Karpas-422 (cell line): Measurements from ENCODE around the gene AP2M1. TPM values are rescaled to one million over a fixed set of nuclear protein-coding genes. Genes with fewer than 3 reads are reported as not detected.

Experiments used
- total RNA-seq: library from RNA; depleted of rRNA; stranded (reverse); fragments of >200 nt; shearing (Covaris generic); gene quantifications from 2 replicates; pipeline ENCODE4 v1.2.3, GENCODE V29; 2014; ENCODE audit warnings: low replicate concordance; rRNA removed

Gene AP2M1
- total RNA-seq, 1 experiment from 2014 or later = 212 TPM

Other genes starting within 250 kb of the AP2M1 start
- gene ABCC5, start 157.0 kb upstream of the AP2M1 start, total RNA-seq = 79.9 and 86.5 TPM in 2 replicates
- gene HTR3D, start 143.1 kb upstream of the AP2M1 start, total RNA-seq = not detected in 2 replicates
- gene HTR3C, start 121.8 kb upstream of the AP2M1 start, total RNA-seq = not detected in 2 replicates
- not detected in 2 replicates for gene HTR3E, start 77.8 kb upstream of the AP2M1 start, total RNA-seq
- gene EIF2B5, start 39.5 kb upstream of the AP2M1 start, total RNA-seq = 59.4 and 68.4 TPM in 2 replicates
- gene DVL3, start 19.5 kb upstream of the AP2M1 start, total RNA-seq = 62.1 and 106 TPM in 2 replicates
- gene ABCF3, start 11.3 kb downstream of the AP2M1 start, total RNA-seq = 61.6 and 62.9 TPM in 2 replicates
- gene VWA5B2, start 54.7 kb downstream of the AP2M1 start, total RNA-seq = not detected in 2 replicates
- 80.1 and 108 TPM in 2 replicates for gene ALG3, start 74.1 kb downstream of the AP2M1 start, total RNA-seq
- gene EEF1AKMT4, start 74.8 kb downstream of the AP2M1 start, total RNA-seq = 30.3 and 49.6 TPM in 2 replicates
- 5.0 and 9.5 TPM in 2 replicates for gene CAMK2N2, start 86.7 kb downstream of the AP2M1 start, total RNA-seq
- 0.15 TPM in 1 of 2 replicates, not detected in the other for gene ECE2, start 101.2 kb downstream of the AP2M1 start, total RNA-seq
- 235 and 301 TPM in 2 replicates for gene PSMD2, start 124.4 kb downstream of the AP2M1 start, total RNA-seq
- 177 and 369 TPM in 2 replicates for gene EIF4G1, start 139.8 kb downstream of the AP2M1 start, total RNA-seq
- gene FAM131A, start 162.7 kb downstream of the AP2M1 start, total RNA-seq = 23.0 and 26.1 TPM in 2 replicates
- gene CLCN2, start 186.8 kb downstream of the AP2M1 start, total RNA-seq = 4.4 and 8.8 TPM in 2 replicates
- gene POLR2H, start 186.9 kb downstream of the AP2M1 start, total RNA-seq = 165 and 169 TPM in 2 replicates
- 6.6 and 12.5 TPM in 2 replicates for gene THPO, start 203.4 kb downstream of the AP2M1 start, total RNA-seq
- 17.7 and 52.9 TPM in 2 replicates for gene CHRD, start 205.2 kb downstream of the AP2M1 start, total RNA-seq